Measurements from ENCODE around the gene HYCC1. TPM values are rescaled to one million over a fixed set of nuclear protein-coding genes. Genes with fewer than 3 reads are reported as not detected.
"Not testable (repeated sequence)": the region's sequence is repeated elsewhere in the genome, so short reads cannot be mapped to it uniquely, and the experiment has no call there.

HYCC1 gene
- total RNA-seq, 1 donor from 2014 or later, result 131 TPM

DNA sequence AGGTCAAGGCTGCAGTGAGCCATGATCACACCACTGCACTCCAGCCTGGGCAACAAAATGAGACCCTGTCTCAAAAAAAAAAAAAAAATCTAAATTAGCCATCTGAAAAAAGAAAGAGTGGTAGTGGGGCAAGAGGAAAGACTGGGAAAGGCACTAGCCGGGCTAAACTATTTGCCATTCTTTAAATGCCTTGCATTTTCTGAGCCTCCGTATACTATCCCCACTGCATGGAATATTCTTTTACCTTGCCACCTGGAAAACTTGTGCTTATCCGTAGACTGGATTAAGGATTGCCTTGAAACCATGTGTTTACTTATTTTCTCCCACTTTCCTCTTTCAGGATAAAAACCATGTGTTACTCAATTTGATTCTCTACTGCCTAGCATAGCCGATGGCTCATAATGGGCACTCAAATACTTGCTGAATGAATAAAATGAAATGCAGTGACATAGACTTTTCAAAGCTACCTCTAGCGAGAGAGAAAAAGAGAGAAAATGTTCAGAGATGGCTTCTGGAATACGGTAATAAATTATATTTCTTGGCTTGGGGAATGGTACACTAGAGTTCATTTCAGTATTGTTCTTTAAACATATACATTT, 30.6 kb downstream of the HYCC1 start:
- H3K4me3 Mint-ChIP-seq (ENCODE audit: unreplicated experiment), result no peak overlapping the region
- DNase-seq, result no peak
- peaks cover 2% of the 10 kb centered on the region for H3K4me1 Mint-ChIP-seq (ENCODE audit: low read depth, unreplicated experiment)
- TF ChIP-seq, protein P1, sequence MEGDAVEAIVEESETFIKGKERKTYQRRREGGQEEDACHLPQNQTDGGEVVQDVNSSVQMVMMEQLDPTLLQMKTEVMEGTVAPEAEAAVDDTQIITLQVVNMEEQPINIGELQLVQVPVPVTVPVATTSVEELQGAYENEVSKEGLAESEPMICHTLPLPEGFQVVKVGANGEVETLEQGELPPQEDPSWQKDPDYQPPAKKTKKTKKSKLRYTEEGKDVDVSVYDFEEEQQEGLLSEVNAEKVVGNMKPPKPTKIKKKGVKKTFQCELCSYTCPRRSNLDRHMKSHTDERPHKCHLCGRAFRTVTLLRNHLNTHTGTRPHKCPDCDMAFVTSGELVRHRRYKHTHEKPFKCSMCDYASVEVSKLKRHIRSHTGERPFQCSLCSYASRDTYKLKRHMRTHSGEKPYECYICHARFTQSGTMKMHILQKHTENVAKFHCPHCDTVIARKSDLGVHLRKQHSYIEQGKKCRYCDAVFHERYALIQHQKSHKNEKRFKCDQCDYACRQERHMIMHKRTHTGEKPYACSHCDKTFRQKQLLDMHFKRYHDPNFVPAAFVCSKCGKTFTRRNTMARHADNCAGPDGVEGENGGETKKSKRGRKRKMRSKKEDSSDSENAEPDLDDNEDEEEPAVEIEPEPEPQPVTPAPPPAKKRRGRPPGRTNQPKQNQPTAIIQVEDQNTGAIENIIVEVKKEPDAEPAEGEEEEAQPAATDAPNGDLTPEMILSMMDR (IDR thresholded peaks at IDR 0.05; ENCODE audit: partially characterized antibody, unreplicated experiment), result no peak
- H3K27ac Mint-ChIP-seq (ENCODE audit: unreplicated experiment), result no peak overlapping the region
- H3K9me3 Mint-ChIP-seq (ENCODE audit: unreplicated experiment), result peaks cover 7% of the 10 kb centered on the region
- H3K36me3 Mint-ChIP-seq (ENCODE audit: unreplicated experiment), result no peaks in the 10 kb centered on the region
- H3K27me3 Mint-ChIP-seq (ENCODE audit: unreplicated experiment), result peaks cover 2% of the 10 kb centered on the region

DNA sequence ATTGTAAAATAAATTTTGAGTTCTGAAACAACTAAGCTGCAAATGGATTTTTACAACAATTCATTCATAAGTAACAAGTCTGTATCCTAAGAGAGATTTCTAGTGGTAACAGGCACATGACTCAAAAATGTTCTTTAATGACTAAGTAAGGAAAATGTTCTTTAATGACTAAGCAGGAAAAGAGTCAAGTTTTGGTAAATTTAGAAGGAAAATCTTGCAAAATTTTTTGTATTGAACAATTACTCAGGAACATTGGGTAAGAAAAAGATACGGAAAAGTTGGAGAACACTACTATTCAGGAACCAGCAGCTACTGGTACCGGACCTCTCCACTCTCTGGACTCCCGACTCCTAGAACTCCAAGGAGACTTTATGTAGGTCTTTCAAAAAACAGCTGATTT, 33.5 kb downstream of the HYCC1 start:
- peaks cover 5% of the 10 kb centered on the region for H3K9me3 Mint-ChIP-seq (ENCODE audit: unreplicated experiment)
- H3K4me3 Mint-ChIP-seq (ENCODE audit: unreplicated experiment), result no peak overlapping the region
- no peaks in the 10 kb centered on the region for H3K4me1 Mint-ChIP-seq (ENCODE audit: low read depth, unreplicated experiment)
- no peak overlapping the region for H3K27ac Mint-ChIP-seq (ENCODE audit: unreplicated experiment)
- H3K27me3 Mint-ChIP-seq (ENCODE audit: unreplicated experiment), result peaks cover 2% of the 10 kb centered on the region
- TF ChIP-seq, protein P1 (IDR thresholded peaks at IDR 0.05; ENCODE audit: partially characterized antibody, unreplicated experiment), result no peak
- no peak for DNase-seq
- H3K36me3 Mint-ChIP-seq (ENCODE audit: unreplicated experiment), result no peaks in the 10 kb centered on the region

DNA sequence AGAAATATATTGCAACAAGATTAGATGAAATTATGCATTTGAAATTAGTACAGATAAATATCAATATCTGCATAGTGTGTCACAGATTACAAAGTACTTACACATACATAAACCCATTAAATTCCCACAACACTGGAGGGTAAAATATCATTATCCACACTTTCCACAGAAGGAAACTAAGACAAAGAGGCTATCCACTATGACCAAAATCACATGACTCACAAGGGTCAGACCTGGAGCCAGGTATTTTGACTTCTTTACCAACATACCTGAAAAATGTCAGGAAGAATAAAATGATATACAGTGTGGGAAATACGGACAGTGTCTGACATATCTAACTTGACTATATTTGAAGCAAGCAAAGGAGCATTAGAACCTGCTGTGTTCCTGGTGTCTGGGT, 34.1 kb downstream of the HYCC1 start:
- Mint-ChIP-seq H3K4me1 (ENCODE audit: low read depth, unreplicated experiment) (peaks cover under 1% of the 10 kb centered on the region), H3K9me3 (ENCODE audit: unreplicated experiment) (peaks cover 5% of the 10 kb centered on the region), H3K4me3 (ENCODE audit: unreplicated experiment) (no peak overlapping the region), H3K27me3 (ENCODE audit: unreplicated experiment) (peaks cover 2% of the 10 kb centered on the region), H3K27ac (ENCODE audit: unreplicated experiment) (no peak overlapping the region), H3K36me3 (ENCODE audit: unreplicated experiment) (peaks cover 1% of the 10 kb centered on the region)
- DNase-seq, result no peak
- TF ChIP-seq, protein P1 (IDR thresholded peaks at IDR 0.05; ENCODE audit: partially characterized antibody, unreplicated experiment), result no peak

DNA sequence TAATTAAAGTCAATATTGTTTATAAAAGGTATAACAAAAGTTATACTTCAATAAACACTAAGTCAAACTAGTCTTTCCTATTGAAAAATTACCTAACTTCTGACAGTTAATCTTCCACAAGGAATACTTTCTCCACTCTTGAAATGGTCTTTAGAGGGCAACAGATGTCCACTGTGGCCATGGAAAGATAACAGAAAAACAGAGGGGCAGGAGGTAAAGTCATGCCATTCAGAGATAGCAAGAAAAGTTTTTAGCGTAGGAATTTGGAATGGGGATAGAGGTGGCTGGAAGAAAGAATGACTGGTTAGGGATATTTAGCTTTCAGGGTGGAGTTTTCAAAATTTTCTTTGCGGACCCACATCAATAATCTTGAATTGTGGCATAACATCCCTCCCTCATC, 34.7 kb downstream of the HYCC1 start:
- H3K27ac Mint-ChIP-seq (ENCODE audit: unreplicated experiment), result no peak overlapping the region
- H3K4me3 Mint-ChIP-seq (ENCODE audit: unreplicated experiment), result no peak overlapping the region
- DNase-seq, result no peak
- peaks cover 6% of the 10 kb centered on the region for H3K4me1 Mint-ChIP-seq (ENCODE audit: low read depth, unreplicated experiment)
- TF ChIP-seq, protein P1 (IDR thresholded peaks at IDR 0.05; ENCODE audit: partially characterized antibody, unreplicated experiment), result no peak
- peaks cover 7% of the 10 kb centered on the region for H3K36me3 Mint-ChIP-seq (ENCODE audit: unreplicated experiment)
- peaks cover 2% of the 10 kb centered on the region for H3K27me3 Mint-ChIP-seq (ENCODE audit: unreplicated experiment)
- peaks cover 4% of the 10 kb centered on the region for H3K9me3 Mint-ChIP-seq (ENCODE audit: unreplicated experiment)

DNA sequence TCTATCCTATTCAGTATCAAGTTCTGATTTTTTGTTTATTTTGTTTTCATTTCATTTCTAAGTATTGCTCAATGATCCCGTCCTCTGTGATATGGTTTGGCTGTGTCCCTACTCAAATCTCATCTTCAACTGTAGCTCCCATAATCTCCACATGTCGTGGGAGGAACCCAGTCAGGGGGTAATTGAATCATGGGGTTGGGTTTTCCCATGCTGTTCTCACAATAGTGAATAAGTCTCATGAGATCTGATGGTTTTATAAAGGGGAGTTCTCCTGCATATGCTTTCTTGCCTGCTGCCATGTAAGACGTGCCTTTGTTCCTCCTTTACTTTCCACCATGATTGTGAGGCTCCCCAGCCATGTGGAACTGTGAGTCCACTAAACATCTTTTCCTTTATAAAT, 39.3 kb downstream of the HYCC1 start:
- not testable (repeated sequence) for H3K27me3 Mint-ChIP-seq (ENCODE audit: unreplicated experiment); H3K36me3 Mint-ChIP-seq (ENCODE audit: unreplicated experiment); H3K4me3 Mint-ChIP-seq (ENCODE audit: unreplicated experiment); H3K4me1 Mint-ChIP-seq (ENCODE audit: low read depth, unreplicated experiment); DNase-seq; H3K9me3 Mint-ChIP-seq (ENCODE audit: unreplicated experiment)
- H3K27ac Mint-ChIP-seq (ENCODE audit: unreplicated experiment), result peak overlapping the region; percentile 14
